SH-SY5Y (cell line): ENCODE measurements around the gene LRRC45.

Source experiments
- GATA2 ChIP-seq: IDR thresholded peaks from 2 replicates; pipeline ENCODE4 v1.6.1; 2011; ENCODE audit warnings: mild to moderate bottlenecking, low read depth, low read length
- GATA3 ChIP-seq: IDR thresholded peaks from 2 replicates; pipeline ENCODE4 v1.6.1; 2011; ENCODE audit warnings: low read depth, mild to moderate bottlenecking, low read length, moderate library complexity

The LRRC45 gene

DNA sequence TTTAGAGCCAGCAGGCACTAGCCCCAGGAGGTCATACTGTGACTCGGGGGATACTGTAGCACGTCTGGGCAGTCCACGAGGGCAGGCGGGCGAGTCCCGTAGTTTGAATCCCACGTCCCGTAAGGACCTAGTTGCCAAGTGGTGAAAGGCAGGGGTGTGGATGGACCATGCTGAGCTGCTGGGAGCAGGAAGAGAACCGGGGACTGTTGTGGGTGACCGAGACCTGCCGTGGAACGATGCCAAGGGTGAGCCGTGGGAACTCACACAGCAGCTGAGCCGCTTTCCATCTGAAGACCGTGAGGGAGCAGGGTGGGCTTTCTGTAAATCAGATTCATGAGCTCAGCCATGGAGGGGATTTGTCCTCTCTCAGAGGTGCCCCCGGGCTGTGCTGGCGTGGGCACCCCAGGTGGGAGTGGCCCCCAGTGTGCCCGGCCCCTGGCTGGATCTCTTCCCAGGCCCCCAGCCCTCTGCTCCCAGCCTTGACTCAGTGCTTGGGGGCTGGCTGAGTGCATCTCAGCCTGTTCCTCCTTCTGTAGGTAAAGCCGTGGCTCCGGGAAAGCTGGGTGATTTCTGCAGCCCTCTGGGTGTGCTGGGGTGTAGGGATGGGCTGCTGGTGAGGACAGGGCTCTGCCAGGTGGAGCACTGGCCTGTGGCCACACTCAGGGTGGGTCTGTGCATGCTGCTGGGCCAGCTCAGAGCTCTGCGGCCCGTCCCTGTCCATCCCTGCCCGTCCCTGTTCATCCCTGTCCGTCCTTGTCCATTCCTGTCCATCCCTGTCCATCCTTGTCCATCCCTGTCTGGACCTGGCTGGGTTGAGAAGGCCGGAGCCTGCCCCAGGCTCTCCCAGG, 32.0 kb upstream of the LRRC45 start:
- TF ChIP-seq GATA3 = no peak
- no peak for TF ChIP-seq GATA2

- TF ChIP-seq GATA2 (no peak), GATA3 (no peak)
Measured at GRCh38 chr17:81991684-81992305, 31.3 kb upstream of the LRRC45 start.

- TF ChIP-seq GATA2 (no peak), GATA3 (no peak)
Measured at GRCh38 chr17:81992306-81993102, 30.6 kb upstream of the LRRC45 start.

GRCh38 chr17:81993729-81994592, 29.1 kb upstream of the LRRC45 start:
- TF ChIP-seq GATA2 (no peak), GATA3 (no peak)

DNA sequence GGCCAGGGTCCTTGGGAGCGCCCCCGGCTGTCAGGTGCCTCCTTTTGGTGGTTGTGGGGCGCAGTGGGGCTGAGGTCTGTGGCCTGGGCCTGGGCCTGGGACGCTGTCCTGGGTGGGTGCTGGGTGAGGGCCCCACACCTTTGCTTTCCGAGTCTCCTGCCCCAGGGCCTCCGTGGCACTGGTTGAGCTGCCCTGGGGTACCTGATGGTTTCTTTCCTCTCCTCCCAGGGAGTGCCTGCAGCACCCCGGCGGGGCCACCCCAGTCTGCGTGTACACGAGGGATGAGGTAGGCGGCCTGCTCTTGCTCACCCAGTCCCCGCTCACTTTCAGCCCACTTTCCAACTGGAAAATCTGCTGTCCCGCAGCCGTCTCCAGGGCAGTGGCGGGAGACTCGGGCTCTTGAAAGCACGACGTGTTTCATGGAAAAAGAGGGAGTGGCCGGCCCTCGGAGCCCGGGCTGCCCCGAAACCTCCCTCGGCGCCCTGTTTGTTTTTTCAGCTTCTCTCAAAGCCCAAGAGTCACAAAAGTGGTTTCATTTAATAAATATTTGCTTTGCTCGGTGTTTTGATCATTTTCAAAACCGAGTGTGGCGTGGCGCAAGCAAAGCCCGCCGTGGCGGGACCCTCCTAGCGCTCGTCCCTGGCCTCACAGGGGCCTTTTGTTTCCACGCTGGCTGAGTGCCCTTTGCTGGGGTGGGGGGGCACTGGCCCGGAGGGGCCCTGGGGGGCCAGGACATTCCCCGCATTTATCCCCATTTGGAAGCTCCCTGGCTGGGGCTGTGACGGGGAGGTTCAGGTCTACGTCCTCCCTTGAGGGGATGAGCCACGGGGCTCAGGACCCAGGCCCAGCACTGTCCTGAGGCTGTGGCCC, 28.3 kb upstream of the LRRC45 start:
- no peak for TF ChIP-seq GATA2
- TF ChIP-seq GATA3 = no peak

DNA sequence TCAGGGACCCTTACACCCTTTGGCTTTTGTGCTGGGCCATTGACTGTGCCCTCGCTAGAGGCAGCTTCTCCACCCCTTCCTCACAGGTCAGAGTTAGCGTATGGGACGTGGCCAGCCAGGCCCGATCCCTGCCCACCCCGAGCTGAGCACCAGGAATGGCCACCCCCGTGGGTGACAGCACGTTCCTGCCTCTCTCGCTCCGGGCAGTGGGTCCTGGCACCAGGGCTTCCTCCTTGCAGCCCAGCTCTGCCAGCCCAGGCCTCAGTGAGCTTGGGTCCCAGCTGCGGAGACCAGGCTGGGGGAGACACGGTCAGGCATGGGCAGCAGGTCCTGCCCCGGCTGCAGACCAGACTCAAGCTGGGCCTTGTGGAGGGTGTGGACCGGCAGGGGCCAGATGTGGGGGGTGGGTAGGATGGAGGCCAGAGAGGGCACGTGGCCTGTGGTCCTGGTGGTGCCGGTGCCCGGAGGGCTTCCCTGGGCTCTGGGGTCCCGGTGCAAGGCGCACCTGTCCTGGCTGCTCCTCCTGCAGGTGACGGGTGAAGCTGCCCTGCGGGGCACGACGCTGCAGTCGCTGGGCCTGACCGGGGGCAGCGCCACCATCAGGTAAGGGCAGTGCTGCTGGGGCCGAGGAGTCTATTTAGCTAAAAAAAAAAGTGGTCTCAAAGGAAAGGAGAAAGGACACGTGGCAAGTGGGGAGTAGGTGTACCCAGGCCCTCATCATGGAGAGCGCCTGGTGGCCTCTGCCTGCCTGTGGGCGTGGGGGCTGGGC, 27.5 kb upstream of the LRRC45 start:
- TF ChIP-seq GATA2 (no peak), GATA3 (no peak)

GRCh38 chr17:81996232-81996756, 26.8 kb upstream of the LRRC45 start:
- TF ChIP-seq GATA2 (no peak), GATA3 (no peak)

- TF ChIP-seq GATA2 = no peak
Measured at GRCh38 chr17:81996757-81997441, 26.2 kb upstream of the LRRC45 start.

DNA sequence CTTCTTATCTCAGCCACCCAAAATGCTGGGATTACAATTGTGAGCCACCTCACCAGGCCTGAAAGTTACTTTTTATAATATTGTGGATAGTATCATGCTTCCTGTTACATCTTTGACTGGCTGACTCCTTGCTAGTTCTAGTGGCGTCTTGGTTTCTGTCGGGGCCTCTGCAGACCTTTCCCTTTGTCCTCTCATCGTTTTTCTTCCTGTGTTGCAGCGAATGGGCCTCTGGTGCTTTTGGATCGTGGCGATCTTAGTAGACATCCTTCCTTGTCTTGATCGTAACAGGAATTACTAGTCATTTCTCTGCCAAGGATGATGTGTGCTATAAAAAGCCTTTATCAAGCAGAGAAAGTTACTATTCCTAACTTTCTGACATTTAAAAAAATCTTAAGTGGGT, 24.9 kb upstream of the LRRC45 start:
- TF ChIP-seq GATA2 (no peak), GATA3 (no peak)

GRCh38 chr17:81998691-81999438, 24.2 kb upstream of the LRRC45 start:
- TF ChIP-seq GATA2 (no peak), GATA3 (no peak)

DNA sequence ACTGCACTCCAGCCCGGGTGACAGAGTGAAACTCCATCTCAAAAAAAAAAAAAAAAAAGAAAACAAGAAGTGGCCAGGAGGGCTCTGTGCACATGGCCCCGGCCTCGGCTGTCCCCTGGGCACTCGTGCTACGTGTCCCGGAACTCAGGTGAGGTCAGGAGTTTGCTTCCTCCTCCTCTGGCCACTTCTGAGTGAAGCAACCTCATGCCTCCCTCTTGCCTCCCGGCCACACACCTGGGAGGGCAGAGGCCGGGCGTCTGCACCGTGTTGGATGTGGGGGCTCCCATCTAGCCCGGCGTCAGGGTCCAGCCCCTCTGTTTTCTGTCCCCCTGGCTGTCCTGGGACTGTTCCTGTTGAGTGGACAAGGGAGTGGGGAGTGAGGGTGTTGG, 23.5 kb upstream of the LRRC45 start:
- TF ChIP-seq GATA2 (no peak), GATA3 (no peak)
